HG03442 (cell line): ENCODE results near the gene NOC4L.
"Not testable (repeated sequence)": the region's sequence is repeated elsewhere in the genome, so short reads cannot be mapped to it uniquely, and the experiment has no call there.

Experiments used
- ATAC-seq: cut with Tn5 transposase; IDR thresholded peaks from one replicate; pipeline ENCODE4 v1.9.1; 2021; ENCODE audit warnings: mild to moderate bottlenecking, moderate library complexity; ENCODE audit not compliant: unreplicated experiment

NOC4L gene

GRCh38 chr12:132142679-132143335 is 1.4 kb upstream of the NOC4L start:
- ATAC-seq, result no peak

GRCh38 chr12:132143336-132144071 is 753 bp upstream of the NOC4L start:
- ATAC-seq, result peak; percentile 40

- no peak for ATAC-seq
Measured at GRCh38 chr12:132144810-132145168, 532 bp downstream of the NOC4L start.

- ATAC-seq, result no peak
Measured at GRCh38 chr12:132145334-132145733, 1.1 kb downstream of the NOC4L start.

GRCh38 chr12:132146098-132146497 is 1.8 kb downstream of the NOC4L start:
- ATAC-seq, result no peak

GRCh38 chr12:132146772-132147422 is 2.6 kb downstream of the NOC4L start:
- ATAC-seq, result no peak

- ATAC-seq, result no peak
Measured at GRCh38 chr12:132147423-132148367, 3.4 kb downstream of the NOC4L start.

- ATAC-seq, result no peak
Measured at GRCh38 chr12:132148368-132149045, 4.2 kb downstream of the NOC4L start.

- not testable (repeated sequence) for ATAC-seq
Measured at GRCh38 chr12:132149526-132149925, 5.3 kb downstream of the NOC4L start.

GRCh38 chr12:132150780-132151144 is 6.5 kb downstream of the NOC4L start:
- ATAC-seq, result no peak

- ATAC-seq, result no peak
Measured at GRCh38 chr12:132151145-132151765, 7.0 kb downstream of the NOC4L start.

GRCh38 chr12:132151766-132152410 is 7.6 kb downstream of the NOC4L start:
- no peak for ATAC-seq

GRCh38 chr12:132152411-132152821 is 8.2 kb downstream of the NOC4L start:
- no peak for ATAC-seq

GRCh38 chr12:132152953-132153352 is 8.7 kb downstream of the NOC4L start:
- no peak for ATAC-seq

- ATAC-seq, result peak; percentile 74
Measured at GRCh38 chr12:132153501-132154340, 9.5 kb downstream of the NOC4L start.

- peak; percentile 19 for ATAC-seq
Measured at GRCh38 chr12:132154341-132154761, 10.1 kb downstream of the NOC4L start.

GRCh38 chr12:132154941-132155770 is 10.9 kb downstream of the NOC4L start:
- no peak for ATAC-seq
